Trophoblast cell (in vitro differentiated cells and primary cell): ENCODE measurements around the gene MED25.

Source experiments
- DNase-seq, 2 donors: peaks; one replicate each; pipeline ENCODE4 v3.0.0-alpha.2; 2016
- H2AFZ ChIP-seq: 2 replicates; pipeline ENCODE4 v1.6.1; 2013; ENCODE audit warnings: low read length, moderate library complexity, mild to moderate bottlenecking; ENCODE audit not compliant: insufficient read depth, poor library complexity
- H2AK5ac ChIP-seq: 2 replicates; pipeline ENCODE4 v1.6.1; 2013; ENCODE audit warnings: mild to moderate bottlenecking, low read length
- H2BK120ac ChIP-seq: 2 replicates; pipeline ENCODE4 v1.6.1; 2013; ENCODE audit warnings: low read length, mild to moderate bottlenecking, moderate library complexity; ENCODE audit not compliant: insufficient read depth, poor library complexity
- H2BK12ac ChIP-seq: 2 replicates; pipeline ENCODE4 v1.6.1; 2013; ENCODE audit warnings: mild to moderate bottlenecking, low read length, moderate library complexity
- H2BK5ac ChIP-seq: 2 replicates; pipeline ENCODE4 v1.6.1; 2013; ENCODE audit warnings: low read length, low read depth, moderate library complexity, mild to moderate bottlenecking; ENCODE audit not compliant: poor library complexity
- H3K14ac ChIP-seq: 2 replicates; pipeline ENCODE4 v1.6.1; 2013; ENCODE audit warnings: mild to moderate bottlenecking, low read length
- H3K18ac ChIP-seq: 2 replicates; pipeline ENCODE4 v1.6.1; 2013; ENCODE audit warnings: mild to moderate bottlenecking, low read length
- H3K23ac ChIP-seq: 2 replicates; pipeline ENCODE4 v1.6.1; 2013; ENCODE audit warnings: low read length
- H3K27ac ChIP-seq: 2 replicates; pipeline ENCODE4 v1.5.1; 2013; ENCODE audit warnings: low read depth, mild to moderate bottlenecking, inconsistent platforms, low read length, moderate library complexity
- H3K27me3 ChIP-seq: 2 replicates; pipeline ENCODE4 v1.6.1; 2013; ENCODE audit warnings: inconsistent platforms, mild to moderate bottlenecking, low read length, moderate library complexity; ENCODE audit not compliant: insufficient read depth
- H3K36me3 ChIP-seq, 2 experiments: 1 replicate in 1 of 2; 2 replicates in 1 of 2; pipeline ENCODE4 v1.6.1; 2013; ENCODE audit warnings: low read length in 2 of 2, mild to moderate bottlenecking in 2 of 2, moderate library complexity in 1 of 2; ENCODE audit not compliant: insufficient read depth in 2 of 2, control insufficient read depth in 1 of 2
- H3K4ac ChIP-seq: 2 replicates; pipeline ENCODE4 v1.6.1; 2013; ENCODE audit warnings: low read depth, mild to moderate bottlenecking, low read length, moderate library complexity
- H3K4me1 ChIP-seq, 2 experiments: 1 replicate in 1 of 2; 2 replicates in 1 of 2; pipeline ENCODE4 v1.6.1; 2013; ENCODE audit warnings: low read length in 2 of 2, mild to moderate bottlenecking in 2 of 2, moderate library complexity in 1 of 2; ENCODE audit not compliant: insufficient read depth in 2 of 2, control insufficient read depth in 1 of 2
- H3K4me2 ChIP-seq: 2 replicates; pipeline ENCODE4 v1.6.1; 2013; ENCODE audit warnings: inconsistent platforms, mild to moderate bottlenecking, low read length, moderate library complexity
- H3K4me3 ChIP-seq: 2 replicates; pipeline ENCODE4 v1.5.1; 2013; ENCODE audit warnings: mild to moderate bottlenecking, low read depth, low read length, inconsistent platforms
- H3K79me1 ChIP-seq: one replicate; pipeline ENCODE4 v1.6.1; 2013; ENCODE audit warnings: low read length
- H3K79me2 ChIP-seq: 2 replicates; pipeline ENCODE4 v1.6.1; 2013; ENCODE audit warnings: low read length, mild to moderate bottlenecking; ENCODE audit not compliant: control insufficient read depth, insufficient read depth, poor library complexity
- H3K9ac ChIP-seq: 2 replicates; pipeline ENCODE4 v1.6.1; 2013; ENCODE audit warnings: mild to moderate bottlenecking, low read length
- H3K9me3 ChIP-seq: 2 replicates; pipeline ENCODE4 v1.6.1; 2013; ENCODE audit warnings: low read depth, mild to moderate bottlenecking, control low read depth, inconsistent platforms, low read length; ENCODE audit not compliant: insufficient read depth
- H4K12ac ChIP-seq: 2 replicates; pipeline ENCODE4 v1.6.1; 2013; ENCODE audit warnings: low read depth, mild to moderate bottlenecking, low read length, moderate library complexity
- H4K8ac ChIP-seq: 2 replicates; pipeline ENCODE4 v1.6.1; 2013; ENCODE audit warnings: low read depth, mild to moderate bottlenecking, low read length, moderate library complexity
- H4K91ac ChIP-seq: one replicate; pipeline ENCODE4 v1.6.1; 2013; ENCODE audit warnings: low read depth, mild to moderate bottlenecking, low read length, moderate library complexity
- WGBS: extraction: QIAGEN DNeasy Blood & Tissue Kit; methylation state at CpG from one replicate; pipeline ENCODE4 v1.1.7; 2013; ENCODE audit warnings: missing lambda C conversion rate; ENCODE audit not compliant: insufficient read length, insufficient coverage; ENCODE audit errors: extremely low coverage; 5-methylcytosine and 5-hydroxymethylcytosine counted together

Gene MED25

GRCh38 chr19:49808711-49809159 lies 9.4 kb upstream of the MED25 start:
- Histone ChIP-seq H3K79me1 (peaks cover 12% of the 10 kb centered on the region), H3K4me2 (peak overlapping the region; percentile 70)
- no CpG with 5 or more reads among the region's 31 CpGs for WGBS

GRCh38 chr19:49809160-49809940 lies 8.7 kb upstream of the MED25 start:
- Histone ChIP-seq H3K27ac (no peak overlapping the region), H3K36me3 (peaks cover 26 to 30% of the 10 kb centered on the region in 2 experiments), H2AFZ (peak overlapping the region; percentile 50), H3K4me2 (peak overlapping the region; percentile 70), H4K8ac (peak overlapping the region; percentile 10), H3K4me3 (peak overlapping the region; percentile 49), H3K4ac (no peak overlapping the region), H2BK120ac (no peak overlapping the region), H2BK12ac (no peak overlapping the region), H3K9me3 (no peaks in the 10 kb centered on the region), H3K18ac (peak overlapping the region; percentile 42), H3K14ac (peak overlapping the region; percentile 45), H4K12ac (peak overlapping the region; percentile 49), H3K23ac (no peak overlapping the region), H2AK5ac (peak overlapping the region; percentile 18), H3K9ac (no peak overlapping the region), H4K91ac (peak overlapping the region; percentile 15), H2BK5ac (no peak overlapping the region), H3K27me3 (no peaks in the 10 kb centered on the region), H3K4me1 (peaks cover 9 to 16% of the 10 kb centered on the region in 2 experiments), H3K79me2 (peaks cover 3% of the 10 kb centered on the region), H3K79me1 (peaks cover 12% of the 10 kb centered on the region)
- DNase-seq = peak in 1 of 2 donors; percentile 27
- WGBS = no CpG with 5 or more reads among the region's 50 CpGs

More at GRCh38 chr19:49808711-49809159, 9.4 kb upstream of the MED25 start:
- no peak overlapping the region for H2BK120ac ChIP-seq
- H4K8ac ChIP-seq = peak overlapping the region; percentile 10
- H3K79me2 ChIP-seq = peaks cover 3% of the 10 kb centered on the region
- no peak overlapping the region for H3K23ac ChIP-seq
- H3K4me3 ChIP-seq = peak overlapping the region; percentile 49
- H3K27me3 ChIP-seq = no peaks in the 10 kb centered on the region
- peak overlapping the region; percentile 49 for H4K12ac ChIP-seq
- peak overlapping the region; percentile 15 for H4K91ac ChIP-seq
- peak; percentile 68 to 74 for DNase-seq
- H3K9me3 ChIP-seq = no peaks in the 10 kb centered on the region
- no peak overlapping the region for H2BK5ac ChIP-seq
- H3K4me1 ChIP-seq = peaks cover 9 to 16% of the 10 kb centered on the region in 2 experiments
- peak overlapping the region; percentile 50 for H2AFZ ChIP-seq
- H2BK12ac ChIP-seq = no peak overlapping the region
- no peak overlapping the region for H3K9ac ChIP-seq
- peaks cover 27 to 34% of the 10 kb centered on the region in 2 experiments for H3K36me3 ChIP-seq
- H2AK5ac ChIP-seq = no peak overlapping the region
- H3K27ac ChIP-seq = no peak overlapping the region
- H3K4ac ChIP-seq = no peak overlapping the region
- peak overlapping the region; percentile 45 for H3K14ac ChIP-seq
- H3K18ac ChIP-seq = peak overlapping the region; percentile 42

- H3K14ac ChIP-seq = no peak overlapping the region
- H3K4me3 ChIP-seq = no peak overlapping the region
- peaks cover 9 to 16% of the 10 kb centered on the region in 2 experiments for H3K4me1 ChIP-seq
- H3K36me3 ChIP-seq = peaks cover 20 to 24% of the 10 kb centered on the region in 2 experiments
- no CpG with 5 or more reads among the region's 5 CpGs for WGBS
- no peak overlapping the region for H2BK12ac ChIP-seq
- H3K9me3 ChIP-seq = no peaks in the 10 kb centered on the region
- no peak overlapping the region for H4K91ac ChIP-seq
- no peak overlapping the region for H3K27ac ChIP-seq
- no peak overlapping the region for H4K8ac ChIP-seq
- no peak overlapping the region for H2BK5ac ChIP-seq
- H3K4me2 ChIP-seq = no peak overlapping the region
- H3K18ac ChIP-seq = no peak overlapping the region
- H2AFZ ChIP-seq = no peak overlapping the region
- H3K4ac ChIP-seq = no peak overlapping the region
- no peak for DNase-seq
- H2BK120ac ChIP-seq = no peak overlapping the region
- no peak overlapping the region for H3K9ac ChIP-seq
- peaks cover 3% of the 10 kb centered on the region for H3K79me2 ChIP-seq
- no peaks in the 10 kb centered on the region for H3K27me3 ChIP-seq
- H3K23ac ChIP-seq = no peak overlapping the region
- H4K12ac ChIP-seq = no peak overlapping the region
- no peak overlapping the region for H2AK5ac ChIP-seq
- H3K79me1 ChIP-seq = peaks cover 12% of the 10 kb centered on the region
These were observed 8.1 kb upstream of the MED25 start for GRCh38 chr19:49809941-49810389.

DNA sequence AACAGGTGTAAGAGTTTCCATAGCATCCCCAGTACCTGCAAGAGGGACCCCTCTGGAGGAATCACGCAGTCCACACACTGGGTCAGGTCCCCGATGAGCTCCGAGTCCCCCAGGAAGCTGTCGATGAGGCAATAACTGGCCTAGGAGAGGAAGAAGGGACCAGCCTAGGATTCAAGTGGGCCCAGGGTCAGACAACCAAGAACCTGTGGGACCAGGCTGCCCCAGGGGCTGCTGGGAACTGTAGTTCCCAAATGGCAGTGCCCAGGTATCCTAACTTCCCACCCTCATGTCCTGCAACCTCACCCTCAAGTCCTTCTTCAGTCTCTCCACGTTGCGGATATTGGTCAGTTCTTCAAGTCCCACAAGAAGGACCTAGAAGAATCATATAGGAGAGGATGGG lies 6.8 kb upstream of the MED25 start:
- Histone ChIP-seq H3K4ac (no peak overlapping the region), H2AFZ (no peak overlapping the region), H3K14ac (no peak overlapping the region), H3K27ac (no peak overlapping the region), H4K12ac (no peak overlapping the region), H3K9me3 (no peaks in the 10 kb centered on the region), H2BK120ac (no peak overlapping the region), H3K4me1 (peaks cover 9 to 16% of the 10 kb centered on the region in 2 experiments), H3K23ac (no peak overlapping the region), H2BK12ac (no peak overlapping the region), H4K8ac (no peak overlapping the region), H4K91ac (no peak overlapping the region), H3K79me1 (peaks cover 12% of the 10 kb centered on the region), H3K79me2 (peaks cover 3% of the 10 kb centered on the region), H3K27me3 (no peaks in the 10 kb centered on the region), H3K9ac (no peak overlapping the region), H3K18ac (no peak overlapping the region), H3K4me2 (no peak overlapping the region), H2BK5ac (no peak overlapping the region), H2AK5ac (no peak overlapping the region), H3K4me3 (no peak overlapping the region), H3K36me3 (peaks cover 8 to 13% of the 10 kb centered on the region in 2 experiments)
- DNase-seq = no peak
- WGBS = no CpG with 5 or more reads among the region's 6 CpGs
